Measurements from ENCODE around the gene ZNF622.

GRCh38 chr5:16406023-16406422, 59.6 kb downstream of the ZNF622 start:
- TF ChIP-seq CTCF (IDR thresholded peaks at IDR 0.05) (no peak), POLR2A (IDR thresholded peaks at IDR 0.05) (no peak)
